B cell (primary cell): ENCODE results near the gene SLC35G6.

Experiments used
- CTCF ChIP-seq: fragments of 200-600 bp; IDR thresholded peaks from one replicate; pipeline ENCODE4 v1.8.0; 2022; ENCODE audit warnings: antibody characterized with exemption, mild to moderate bottlenecking
- EZH2 ChIP-seq: IDR thresholded peaks from 2 replicates; pipeline ENCODE4 v1.6.1; 2012; ENCODE audit warnings: borderline replicate concordance, low read depth, mild to moderate bottlenecking, moderate library complexity, low read length; ENCODE audit not compliant: insufficient read depth, poor library complexity, severe bottlenecking

GRCh38 chr17:7466318-7466638 lies 15.0 kb upstream of the SLC35G6 start:
- no peak for TF ChIP-seq CTCF
- TF ChIP-seq EZH2, result no peak
